Pancreas (tissue), 10 donors: ENCODE data around the gene GPRASP3. TPM values are rescaled to one million over a fixed set of nuclear protein-coding genes. Genes with fewer than 3 reads are reported as not detected.
"Not testable (repeated sequence)": the region's sequence is repeated elsewhere in the genome, so short reads cannot be mapped to it uniquely, and the experiment has no call there.

Experiments
- ATAC-seq, 4 donors: fragments of 200-7000 bp; cut with Tn5 transposase; one replicate each; pipeline versions ENCODE4 v1.8.0 to v1.9.1; 2020; ENCODE audit warnings: mild to moderate bottlenecking in 4 of 4, moderate library complexity in 4 of 4
- DNase-seq, 6 donors: peaks; one replicate each; pipeline ENCODE4 v3.0.0-alpha.2; 2020
- FAIRE-seq: peaks from 2 replicates; lab custom pipeline; 2012; peaks lifted over from hg19 to GRCh38; lab: Jason Lieb, UNC
- H3K27ac ChIP-seq, 4 donors: fragments of 200-600 bp; sonication (generic); 1 replicate in 3 of 4; 2 replicates in 1 of 4; pipeline versions ENCODE4 v1.5.0 to v1.8.0; 2020
- H3K27me3 ChIP-seq, 4 donors: fragments of 200-600 bp; one replicate each; pipeline ENCODE4 v1.8.0; 2021
- H3K36me3 ChIP-seq, 3 donors: fragments of 200-600 bp; sonication (generic) in 1 of 3; one replicate each; pipeline versions ENCODE4 v1.5.0 to v1.8.0; 2020 to 2021
- H3K4me1 ChIP-seq, 3 donors: fragments of 200-600 bp; one replicate each; pipeline ENCODE4 v1.8.0; 2021
- H3K4me3 ChIP-seq, 4 donors: fragments of 200-600 bp; sonication (generic) in 2 of 4; one replicate each; pipeline versions ENCODE4 v1.5.0 to v1.8.0; 2020 to 2021
- H3K9me3 ChIP-seq, 4 donors: fragments of 200-600 bp; one replicate each; pipeline ENCODE4 v1.8.0; 2021
- CTCF ChIP-seq, 4 donors: fragments of 200-600 bp; sonication (generic) in 3 of 4; IDR thresholded peaks; one replicate each; pipeline versions ENCODE4 v1.5.0 to v1.8.0; 2021; ENCODE audit warnings: antibody characterized with exemption in 4 of 4
- WGBS, 2 donors: extraction: QIAGEN DNeasy Blood & Tissue Kit; methylation state at CpG; one replicate each; pipeline ENCODE4 v1.1.7; 2013; 5-methylcytosine and 5-hydroxymethylcytosine counted together
- intact Hi-C, 3 donors: fragments of 100-400 bp; cut with DNase I; formaldehyde crosslinking; loops; one replicate each; pipeline versions ENCODE4 v1.11.1 to v1.14.2; 2022
- polyA plus RNA-seq, 2 donors: library from polyadenylated mRNA; stranded (reverse); fragments of 200-250 nt; gene quantifications; one replicate each; pipeline ENCODE4 v1.2.3, GENCODE V29; 2013
- total RNA-seq, 6 donors: library from RNA; stranded (reverse); fragmentation: NEBNext Ultra II Directional in 4 of 6; extraction: Animal tissue kit (Norgen Biotek cat#: 25700) in 4 of 6; gene quantifications; one replicate each; pipeline versions ENCODE4 v1.2.1 to v1.2.4, GENCODE V29; 2021 to 2023
- donor health status: healthy with polysubstance abuse.
- donor health status: DM: no; HTN: no; CAD: no; lungs with moderate emphysema.
- donor health status: DM: no; HTN: no; CAD: no.
- donor health status: control.
- donor health status: control.
- donor health status: Bipolar disorder and iron deficiency.
- donor health status: DM: yes; HTN: yes; CAD: no.
- donor health status: DM: no; HTN: no; CAD: no.
- donor health status: DM: no; HTN: no; CAD: no.
- donor health status: DM: yes; HTN: yes; CAD: no.

Gene GPRASP3, protein sequence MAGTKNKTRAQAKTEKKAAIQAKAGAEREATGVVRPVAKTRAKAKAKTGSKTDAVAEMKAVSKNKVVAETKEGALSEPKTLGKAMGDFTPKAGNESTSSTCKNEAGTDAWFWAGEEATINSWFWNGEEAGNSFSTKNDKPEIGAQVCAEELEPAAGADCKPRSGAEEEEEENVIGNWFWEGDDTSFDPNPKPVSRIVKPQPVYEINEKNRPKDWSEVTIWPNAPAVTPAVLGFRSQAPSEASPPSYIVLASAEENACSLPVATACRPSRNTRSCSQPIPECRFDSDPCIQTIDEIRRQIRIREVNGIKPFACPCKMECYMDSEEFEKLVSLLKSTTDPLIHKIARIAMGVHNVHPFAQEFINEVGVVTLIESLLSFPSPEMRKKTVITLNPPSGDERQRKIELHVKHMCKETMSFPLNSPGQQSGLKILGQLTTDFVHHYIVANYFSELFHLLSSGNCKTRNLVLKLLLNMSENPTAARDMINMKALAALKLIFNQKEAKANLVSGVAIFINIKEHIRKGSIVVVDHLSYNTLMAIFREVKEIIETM
- 1 to 10 TPM; 1.8 to 3.6 (median 2.8) TPM for total RNA-seq
- 1 to 10 TPM in 1 of 2 donors, under 1 TPM in 1; 0.57 to 1.7 TPM for polyA plus RNA-seq

DNA sequence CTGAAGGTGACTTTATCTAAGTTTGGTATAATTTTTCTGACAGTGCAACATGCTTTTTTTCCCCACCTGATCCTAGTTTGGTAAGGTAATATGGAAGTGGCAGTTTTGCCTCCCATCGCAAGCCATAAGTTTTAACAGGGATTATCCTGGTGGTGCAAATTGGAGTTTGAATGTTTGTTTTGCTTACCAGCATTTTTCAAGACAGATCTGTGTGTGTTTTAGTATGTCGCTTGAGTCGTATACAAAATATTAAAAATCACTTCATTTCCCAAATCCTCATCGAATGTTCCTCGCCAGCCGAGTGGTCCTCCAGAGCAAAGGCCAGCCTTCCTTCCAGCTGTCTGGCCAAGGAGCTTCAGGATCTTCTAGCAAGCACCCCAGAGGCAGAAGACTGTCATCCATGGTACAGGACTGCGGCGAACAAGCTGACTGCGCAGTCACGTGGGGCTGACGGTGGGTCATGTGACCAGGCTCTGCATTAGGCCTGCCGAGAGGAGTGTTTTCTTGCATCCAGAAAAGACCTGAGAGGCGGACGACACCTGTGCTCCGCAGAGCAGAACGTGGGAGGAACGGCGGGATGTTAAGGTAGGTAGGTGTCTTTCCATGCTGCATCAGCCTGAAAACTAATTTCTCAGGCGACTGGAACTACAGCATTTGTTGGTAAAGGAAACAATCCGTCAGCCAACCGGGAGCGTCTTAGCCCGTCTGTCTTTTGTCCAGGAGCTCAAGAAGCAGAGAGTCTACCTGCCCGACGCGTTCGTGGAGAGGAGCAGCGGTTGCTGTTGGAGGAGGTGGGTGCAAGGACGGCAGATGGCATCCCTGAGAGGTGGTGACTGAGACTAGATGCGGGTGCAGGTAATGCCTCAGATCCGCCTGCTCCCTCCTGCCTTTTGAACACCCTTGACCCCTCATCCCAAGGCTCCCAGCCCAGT lies at the start of gene GPRASP3:
Gene GPRASP3 (plus strand): TSS at position 507 of the 932 bp plus-strand sequence. CDS start 28,253 bp downstream, outside the sequence.
- intact Hi-C loops = no loop called here
- no peaks in the 10 kb centered on the region for H3K9me3 ChIP-seq
- FAIRE-seq = no peak
- H3K27ac ChIP-seq = no peak within 1 kb of the TSS
- peak; percentile 95 to 99 (median 98) for ATAC-seq
- H3K36me3 ChIP-seq = no peaks in the 10 kb centered on the region
- peak; percentile 76 to 85 (median 80) for DNase-seq
- H3K4me1 ChIP-seq = no peaks in the 10 kb centered on the region
- H3K4me3 ChIP-seq = peak within 1 kb of the TSS; percentile 6 to 41 (median 21)
- peaks cover 0 to 3% (median 0%) of the 10 kb centered on the region in 4 donors for H3K27me3 ChIP-seq
- no peak for TF ChIP-seq CTCF (IDR thresholded peaks at IDR 0.05)
- WGBS, 2 donors = 1 to 23% methylated on average over 31 of the region's 31 CpGs

DNA sequence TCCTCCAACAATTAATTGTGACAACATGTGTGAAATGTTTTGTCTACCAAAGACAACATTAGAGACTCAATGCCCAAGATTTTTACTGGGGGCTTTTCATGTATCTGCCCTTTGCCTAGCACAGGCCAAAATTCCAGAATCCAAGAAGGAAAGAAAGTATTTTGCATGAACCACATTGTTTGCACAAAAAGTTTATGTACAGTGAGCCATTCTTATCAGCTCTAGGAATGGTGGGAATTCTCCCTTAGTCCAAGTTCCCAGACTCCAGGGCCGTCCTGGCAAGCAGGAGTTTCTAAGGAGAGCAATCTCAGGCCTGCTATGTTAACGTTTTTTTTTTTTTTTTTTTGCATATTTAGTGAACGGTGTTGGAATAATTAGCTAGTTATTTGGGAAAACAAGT lies 47.7 kb upstream of the GPRASP3 start:
- H3K36me3 ChIP-seq = no peaks in the 10 kb centered on the region
- intact Hi-C loops = no loop called here
- peaks cover 0 to 9% (median 0%) of the 10 kb centered on the region in 3 donors for H3K4me1 ChIP-seq
- FAIRE-seq = no peak
- H3K27ac ChIP-seq = no peak overlapping the region
- no peak overlapping the region for H3K4me3 ChIP-seq
- WGBS, 2 donors = 11 to 18% methylated on average over 3 of the region's 3 CpGs
- no peak for TF ChIP-seq CTCF (IDR thresholded peaks at IDR 0.05)
- H3K27me3 ChIP-seq = no peaks in the 10 kb centered on the region
- DNase-seq = no peak
- ATAC-seq = peak; percentile 60 to 93 (median 75)
- H3K9me3 ChIP-seq = no peaks in the 10 kb centered on the region

GRCh38 chrX:102677479-102677878 lies 43.1 kb upstream of the GPRASP3 start:
- not testable (repeated sequence) for H3K9me3 ChIP-seq, H3K27me3 ChIP-seq
- WGBS, 2 donors = 73 to 100% methylated on average over 1 of the region's 1 CpG

DNA sequence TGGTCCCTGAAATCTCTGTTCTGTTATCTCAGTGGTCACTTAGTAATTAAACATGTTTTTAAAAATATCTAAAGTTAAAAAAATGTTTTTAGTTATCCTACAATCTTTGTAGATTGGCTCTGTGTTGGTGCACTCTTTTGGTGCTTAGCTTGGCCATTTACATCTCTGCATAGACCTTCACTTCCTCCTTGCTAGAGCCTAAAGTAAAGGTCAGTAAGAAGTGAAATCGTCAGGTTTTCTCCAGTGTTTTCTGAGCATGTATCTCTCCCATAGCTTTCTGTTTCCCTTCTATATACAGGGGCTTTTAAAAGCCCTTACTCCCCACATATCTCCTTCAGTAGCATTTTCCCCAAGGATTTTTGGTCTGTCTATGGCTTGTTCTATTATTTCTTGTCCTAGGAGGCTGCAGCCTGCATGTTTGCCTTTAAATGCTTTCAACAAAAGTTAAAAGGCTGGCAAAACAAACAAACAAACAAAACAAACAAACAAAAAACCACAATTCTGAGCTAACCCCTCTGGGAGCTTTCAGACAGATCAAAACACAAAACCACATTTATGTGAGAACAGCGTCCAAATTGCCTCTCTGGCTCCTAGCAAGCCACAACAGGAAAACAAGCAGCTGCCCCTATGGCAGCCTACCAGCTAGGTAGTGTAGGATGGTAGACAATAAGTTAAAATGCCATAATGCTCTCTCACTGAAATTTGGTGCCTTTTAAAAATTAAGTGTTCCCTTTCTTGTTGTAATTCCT lies 35.6 kb upstream of the GPRASP3 start:
- H3K27me3 ChIP-seq = peaks cover 0 to 4% (median 2%) of the 10 kb centered on the region in 4 donors
- H3K36me3 ChIP-seq = no peaks in the 10 kb centered on the region
- H3K27ac ChIP-seq = no peak overlapping the region
- 30% methylated on average over 2 of the region's 2 CpGs for WGBS, 2 donors
- ATAC-seq (peak in 3 of 4 donors; percentile 50 to 65 (median 56)), FAIRE-seq (no peak), DNase-seq (peak in 1 of 6 donors; percentile 5)
- intact Hi-C loops = no loop called here
- no peak overlapping the region for H3K4me3 ChIP-seq
- no peaks in the 10 kb centered on the region for H3K4me1 ChIP-seq
- no peak for TF ChIP-seq CTCF (IDR thresholded peaks at IDR 0.05)
- no peaks in the 10 kb centered on the region for H3K9me3 ChIP-seq

More at GRCh38 chrX:102677479-102677878, 43.1 kb upstream of the GPRASP3 start:
- H3K4me3 ChIP-seq, H3K4me1 ChIP-seq, H3K27ac ChIP-seq, ATAC-seq, H3K36me3 ChIP-seq, FAIRE-seq, DNase-seq, intact Hi-C loops: not testable (repeated sequence)
